ENCODE measurements around the gene ANXA5.

Gene ANXA5

GRCh38 chr4:121711263-121712000, 14.7 kb upstream of the ANXA5 start:
- peak; percentile 88 for DNase-seq

- DNase-seq = no peak
Measured at GRCh38 chr4:121709766-121710405, 13.1 kb upstream of the ANXA5 start.

GRCh38 chr4:121707344-121707743, 10.6 kb upstream of the ANXA5 start:
- DNase-seq = no peak

- DNase-seq = no peak
Measured at GRCh38 chr4:121706595-121707021, 9.8 kb upstream of the ANXA5 start.

GRCh38 chr4:121705521-121705920, 8.7 kb upstream of the ANXA5 start:
- no peak for DNase-seq

GRCh38 chr4:121702136-121702535, 5.4 kb upstream of the ANXA5 start:
- no peak for DNase-seq

GRCh38 chr4:121701263-121701662, 4.5 kb upstream of the ANXA5 start:
- no peak for DNase-seq

GRCh38 chr4:121698236-121698671, 1.5 kb upstream of the ANXA5 start:
- no peak for DNase-seq

- no peak for DNase-seq
Measured at GRCh38 chr4:121697564-121697963, 784 bp upstream of the ANXA5 start.

GRCh38 chr4:121696170-121696580, 605 bp downstream of the ANXA5 start:
- no peak for DNase-seq

GRCh38 chr4:121693886-121694285, 2.9 kb downstream of the ANXA5 start:
- no peak for DNase-seq

GRCh38 chr4:121693450-121693849, 3.3 kb downstream of the ANXA5 start:
- DNase-seq = no peak

- DNase-seq = no peak
Measured at GRCh38 chr4:121692261-121692660, 4.5 kb downstream of the ANXA5 start.

GRCh38 chr4:121690001-121690400, 6.8 kb downstream of the ANXA5 start:
- DNase-seq = no peak

GRCh38 chr4:121688701-121689100, 8.1 kb downstream of the ANXA5 start:
- no peak for DNase-seq

- no peak for DNase-seq
Measured at GRCh38 chr4:121688261-121688660, 8.5 kb downstream of the ANXA5 start.

GRCh38 chr4:121686255-121686654, 10.5 kb downstream of the ANXA5 start:
- DNase-seq = no peak

- no peak for DNase-seq
Measured at GRCh38 chr4:121685257-121685656, 11.5 kb downstream of the ANXA5 start.

GRCh38 chr4:121684561-121684960, 12.2 kb downstream of the ANXA5 start:
- DNase-seq = no peak

- DNase-seq = no peak
Measured at GRCh38 chr4:121684016-121684415, 12.8 kb downstream of the ANXA5 start.

- no peak for DNase-seq
Measured at GRCh38 chr4:121680571-121680970, 16.2 kb downstream of the ANXA5 start.

- DNase-seq = no peak
Measured at GRCh38 chr4:121679951-121680350, 16.8 kb downstream of the ANXA5 start.

GRCh38 chr4:121679267-121679666, 17.5 kb downstream of the ANXA5 start:
- no peak for DNase-seq

- DNase-seq = no peak
Measured at GRCh38 chr4:121677524-121677923, 19.3 kb downstream of the ANXA5 start.
